Superior temporal gyrus (tissue), 1 donor: ENCODE data around the gene LHFPL2.

ENCODE experiments used
- DNase-seq: peaks from one replicate; pipeline ENCODE4 v3.0.0-alpha.2; 2016; ENCODE audit errors: extremely low spot score

LHFPL2 gene

GRCh38 chr5:78522476-78523260 is 125.9 kb downstream of the LHFPL2 start:
- DNase-seq, result no peak

GRCh38 chr5:78521455-78521854 is 127.1 kb downstream of the LHFPL2 start:
- no peak for DNase-seq

- no peak for DNase-seq
Measured at GRCh38 chr5:78519198-78519941, 129.2 kb downstream of the LHFPL2 start.

DNA sequence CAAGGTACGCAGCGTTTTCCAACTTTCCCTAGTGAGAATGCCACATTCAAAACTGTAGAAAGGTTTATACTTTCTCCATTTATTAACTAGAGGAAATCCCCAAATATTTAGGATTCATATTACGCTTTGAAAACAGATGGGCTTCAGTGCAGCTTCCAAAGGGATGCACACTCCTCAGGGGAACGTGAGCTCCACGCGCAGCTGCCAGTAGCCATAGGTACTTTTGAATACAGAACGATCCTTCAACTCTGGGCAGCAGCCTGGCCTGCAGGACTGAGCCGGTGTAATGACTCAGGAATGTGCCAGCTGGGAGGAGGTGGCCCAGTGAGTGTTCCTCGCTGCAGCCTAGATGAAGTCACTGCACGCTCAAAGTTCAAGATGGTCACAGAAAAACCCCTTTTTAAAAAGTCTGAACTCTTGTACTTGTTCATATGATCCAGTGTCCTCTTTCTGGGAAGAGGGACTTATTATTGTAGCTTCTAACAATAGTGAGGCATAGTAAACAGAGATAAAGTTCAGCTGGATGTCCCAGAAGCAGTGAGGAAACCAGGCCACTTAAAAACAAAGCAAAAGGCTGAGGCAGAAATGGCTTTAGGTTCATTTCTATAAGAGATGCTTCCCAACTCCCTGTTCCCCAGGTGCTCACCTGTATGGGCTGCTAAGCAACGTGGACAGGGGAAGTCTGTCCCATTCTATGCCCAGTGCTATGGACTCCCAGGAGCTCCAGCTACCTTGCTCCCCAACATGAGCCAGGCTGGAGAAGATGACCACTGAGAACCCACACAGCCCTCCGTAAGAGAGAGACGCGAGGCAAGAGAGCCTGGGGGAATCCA is 130.0 kb downstream of the LHFPL2 start:
- DNase-seq, result no peak

DNA sequence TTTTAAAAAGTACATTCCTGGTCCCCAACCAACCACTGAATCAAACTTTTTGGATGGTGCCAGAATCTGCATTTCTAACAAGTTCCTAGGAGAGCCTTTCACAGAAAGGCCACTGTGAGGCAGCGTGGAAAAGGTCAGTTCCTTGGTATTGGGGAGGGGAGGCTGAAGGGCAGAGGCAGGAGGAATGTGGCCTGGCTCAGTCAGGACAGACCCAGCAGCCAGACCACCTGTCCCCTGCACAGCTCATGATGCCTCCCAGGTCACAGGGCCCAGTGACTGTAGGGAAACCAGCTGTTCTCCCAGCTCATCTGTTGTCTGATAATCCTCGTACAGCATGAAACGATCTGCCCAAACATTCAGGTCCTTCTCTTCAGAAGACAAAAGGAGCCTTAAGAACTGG is 132.9 kb downstream of the LHFPL2 start:
- DNase-seq, result no peak

- DNase-seq, result no peak
Measured at GRCh38 chr5:78514427-78515330, 133.9 kb downstream of the LHFPL2 start.

DNA sequence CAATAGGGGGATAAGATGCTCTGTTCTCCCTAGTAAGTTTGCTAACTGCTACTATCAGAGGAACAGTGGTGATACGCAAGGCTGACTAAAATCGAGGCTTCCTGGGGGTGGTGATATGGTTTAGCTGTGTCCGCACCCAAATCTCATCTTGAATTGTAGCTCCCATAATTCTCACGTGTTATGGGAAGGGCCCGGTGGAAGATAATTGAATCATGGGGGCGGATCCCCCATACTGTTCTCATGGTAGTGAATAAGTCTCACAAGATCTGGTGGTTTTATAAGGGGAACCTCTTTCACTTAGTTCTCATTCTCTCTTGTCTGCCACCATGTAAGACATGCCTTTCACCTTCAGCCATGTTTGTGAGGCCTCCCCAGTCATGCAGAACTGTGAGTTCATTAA is 135.1 kb downstream of the LHFPL2 start:
- no peak for DNase-seq

GRCh38 chr5:78512435-78512834 is 136.1 kb downstream of the LHFPL2 start:
- DNase-seq, result no peak

- peak; percentile 71 for DNase-seq
Measured at GRCh38 chr5:78511121-78511906, 137.3 kb downstream of the LHFPL2 start.

DNA sequence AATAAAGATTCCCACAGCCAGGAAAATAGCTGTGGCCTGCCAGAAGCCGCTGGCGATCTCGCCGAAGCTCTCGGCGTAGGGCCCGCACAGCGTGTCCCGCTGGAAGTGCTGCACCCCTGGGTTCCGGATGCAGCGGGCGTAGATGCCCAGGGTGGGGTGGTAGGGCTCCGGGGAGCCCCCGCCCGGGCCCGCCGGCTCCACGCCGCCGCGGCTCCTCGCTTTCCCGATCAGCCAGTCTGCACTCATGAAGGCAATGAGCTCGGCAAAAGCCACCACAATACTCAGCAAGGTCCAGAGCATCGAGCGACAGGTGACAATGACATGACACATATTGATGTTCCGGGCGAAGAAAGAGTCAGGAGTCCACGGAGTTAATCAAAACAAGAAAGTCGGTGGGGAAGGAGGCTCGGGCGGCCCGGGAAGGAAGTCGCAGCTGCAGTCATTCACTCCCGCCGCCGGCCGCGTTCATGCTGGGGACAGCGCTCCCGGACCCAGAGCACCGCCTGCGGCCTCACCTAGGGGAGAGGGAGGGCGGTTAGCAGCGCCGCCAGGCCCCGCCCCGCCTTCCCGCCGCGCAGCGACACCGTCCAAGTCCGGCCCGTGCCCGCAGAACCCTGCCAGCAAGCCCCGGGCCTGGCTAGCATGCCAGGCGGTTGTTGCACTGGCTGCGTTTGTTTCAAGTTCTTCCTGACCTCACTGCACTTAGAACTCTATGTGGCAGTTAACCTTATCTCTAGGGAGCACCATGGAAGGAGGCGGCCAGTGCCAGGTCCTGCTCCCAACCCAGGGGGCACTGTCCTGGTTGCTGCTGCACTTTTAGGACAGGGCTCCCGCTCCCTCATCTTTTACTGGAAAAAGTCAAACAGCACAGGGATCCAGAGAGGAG is 138.4 kb downstream of the LHFPL2 start:
- DNase-seq, result peak; percentile 26

DNA sequence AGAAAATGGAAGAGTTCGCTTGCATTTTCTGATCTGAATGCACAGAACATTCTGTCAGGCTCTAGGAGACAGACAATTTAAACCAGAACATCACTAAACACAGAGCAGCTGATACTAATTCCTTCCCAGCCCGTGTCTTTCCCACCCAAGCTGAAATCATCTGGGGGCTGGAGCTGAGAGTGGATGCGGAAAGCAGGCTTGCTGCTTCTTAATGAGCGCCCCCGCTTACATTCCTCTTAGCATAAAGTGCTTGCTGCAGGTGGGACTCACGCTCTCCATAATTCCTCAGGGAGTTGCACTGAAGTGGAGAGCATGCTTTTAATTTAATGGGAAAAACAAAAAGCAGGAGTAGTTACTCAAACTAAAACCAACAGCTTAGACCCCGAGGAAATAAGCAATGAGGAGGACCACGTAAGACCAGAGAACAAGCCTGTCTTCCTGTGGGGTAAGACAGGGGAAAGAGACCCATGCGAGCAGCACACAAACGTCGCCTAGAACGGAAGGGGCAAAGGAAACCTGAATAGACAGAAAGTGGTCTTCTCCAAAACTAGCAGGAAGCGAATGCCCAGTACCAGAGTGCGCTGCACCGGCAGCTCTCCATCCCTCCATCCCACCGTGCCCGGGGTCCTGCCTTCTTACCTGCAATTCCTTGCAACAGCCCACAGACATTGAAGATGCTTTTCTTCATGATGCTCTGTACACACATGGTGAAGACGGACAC is 139.3 kb downstream of the LHFPL2 start:
- DNase-seq, result peak; percentile 36

DNA sequence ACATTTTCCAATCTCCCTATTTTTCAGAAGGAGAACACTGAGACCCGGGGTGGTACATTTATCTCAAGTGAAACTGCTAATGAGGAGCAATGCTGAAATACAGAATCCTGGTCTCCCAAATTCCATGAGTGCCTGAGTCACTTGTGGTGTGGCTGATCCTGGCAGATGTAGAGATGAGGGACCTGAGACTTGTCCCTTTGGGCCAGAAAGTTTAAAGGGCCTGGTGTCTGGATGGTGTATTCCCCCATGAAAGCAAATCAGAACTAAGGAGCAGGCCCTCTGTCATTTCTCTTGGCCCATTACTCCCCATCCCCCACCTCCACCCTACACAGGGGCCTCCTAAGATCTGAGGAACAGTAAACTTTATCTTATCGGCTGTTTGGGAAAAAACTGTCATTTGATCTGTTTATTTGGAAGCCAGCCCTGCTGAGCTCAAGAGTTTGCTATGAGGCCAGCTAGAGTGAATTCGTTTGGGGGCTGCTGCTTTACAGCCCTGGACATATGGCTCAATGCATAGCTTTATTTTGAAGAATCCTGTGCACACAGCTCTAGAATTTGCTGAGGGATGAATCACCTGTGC is 140.3 kb downstream of the LHFPL2 start:
- DNase-seq, result no peak

DNA sequence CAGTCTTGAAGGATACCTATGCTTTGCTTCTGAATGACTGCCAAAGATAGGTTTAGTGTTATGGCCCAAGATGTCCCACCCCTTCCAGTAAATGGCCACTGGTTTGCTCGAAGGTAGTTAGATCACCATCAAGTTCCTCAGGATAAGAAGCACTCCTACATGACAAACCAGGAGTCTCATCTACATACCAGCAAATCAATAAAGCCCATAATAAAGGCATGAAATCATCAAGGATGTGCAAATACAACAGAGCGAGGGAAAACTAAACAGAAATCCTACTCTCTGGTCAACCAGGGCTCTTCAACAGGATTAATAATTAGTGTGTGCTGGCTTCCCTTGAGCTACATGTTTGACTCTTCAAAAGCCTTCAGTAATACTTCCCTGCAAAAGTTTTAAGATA is 141.0 kb downstream of the LHFPL2 start:
- DNase-seq, result no peak

DNA sequence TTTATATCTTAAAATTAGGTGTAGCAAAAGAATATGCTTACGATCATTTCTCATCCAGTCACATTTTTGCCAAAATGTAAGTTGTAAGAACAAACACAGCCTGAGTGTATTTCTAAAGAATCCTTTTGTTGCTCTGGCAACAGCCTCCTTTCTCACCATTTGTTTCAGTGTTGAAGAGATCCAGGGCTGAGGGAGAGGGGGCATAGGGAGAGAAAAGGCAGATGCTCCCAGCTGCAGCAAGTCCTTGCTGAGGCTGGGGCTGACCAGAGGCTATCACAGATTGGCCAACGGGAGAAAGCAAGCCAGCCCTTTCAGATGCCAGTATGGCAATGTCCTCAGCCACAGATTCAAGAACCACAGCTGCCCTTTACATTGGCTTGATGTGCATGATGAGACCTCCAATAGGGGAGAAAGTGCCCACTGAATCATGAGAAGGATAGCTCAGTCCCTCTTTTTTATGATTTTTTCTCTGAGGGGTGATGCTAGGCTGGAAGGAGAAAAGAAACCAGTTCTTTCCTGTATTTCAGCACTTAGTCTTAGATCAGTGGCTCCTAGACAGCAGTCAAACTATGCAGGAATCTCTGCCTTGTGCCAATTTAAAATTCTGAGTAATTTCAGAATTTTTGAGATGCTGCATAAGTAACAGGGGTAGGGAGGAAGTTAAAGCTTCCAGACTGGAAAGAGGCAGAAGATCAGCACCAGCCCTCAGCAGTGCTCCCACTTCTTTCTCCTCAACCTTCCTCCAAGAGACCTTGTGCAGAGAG is 142.1 kb downstream of the LHFPL2 start:
- peak; percentile 37 for DNase-seq

- no peak for DNase-seq
Measured at GRCh38 chr5:78505860-78506259, 142.7 kb downstream of the LHFPL2 start.

DNA sequence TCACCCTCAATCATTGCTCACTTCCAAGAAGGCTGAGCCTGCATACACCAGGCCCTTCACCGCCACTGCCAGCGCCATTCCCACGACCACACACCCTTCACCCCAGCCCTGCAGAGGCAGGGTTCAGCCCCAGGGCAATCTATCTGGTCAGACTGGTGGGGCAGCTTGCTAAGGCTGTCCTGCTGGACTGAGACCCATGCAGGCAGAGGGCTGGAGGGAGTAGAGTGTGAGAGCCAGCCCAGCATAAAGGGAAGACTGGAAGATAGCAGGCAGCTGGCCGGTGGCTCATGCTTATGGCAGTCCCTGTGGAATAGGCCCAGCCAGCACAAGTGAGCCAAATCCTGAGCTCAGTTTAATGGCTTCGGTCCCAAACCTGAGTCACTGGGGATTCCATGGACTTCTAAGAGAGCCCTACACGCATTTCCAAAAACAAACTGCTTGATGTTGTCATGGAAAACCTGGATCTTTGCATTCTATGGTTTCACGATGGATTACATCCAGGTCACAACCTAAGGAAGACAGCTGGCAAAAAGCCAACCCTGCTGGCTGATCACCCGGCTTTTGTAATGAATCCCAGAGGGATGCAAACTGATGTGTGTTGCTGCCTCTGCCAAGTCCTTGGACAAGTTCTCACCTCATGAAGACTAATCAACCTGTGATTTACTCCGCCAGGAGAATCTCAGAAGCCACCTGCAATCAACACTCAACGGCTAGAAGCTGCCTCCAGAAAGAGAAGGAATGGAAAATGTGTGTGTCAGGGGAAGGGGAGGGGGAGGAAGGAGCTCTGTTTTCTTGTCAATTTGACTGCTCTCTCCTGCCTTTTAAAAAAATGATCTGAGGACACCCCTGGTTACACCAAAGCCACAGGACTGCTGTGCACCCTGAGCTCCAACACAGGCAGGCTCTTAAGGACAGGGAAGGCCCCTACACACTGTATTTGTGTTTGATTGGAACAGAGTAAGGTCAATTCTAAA is 143.6 kb downstream of the LHFPL2 start:
- peak; percentile 95 for DNase-seq
